ENCODE results near the gene RSU1.

The RSU1 gene

GRCh38 chr10:16822726-16823360, 5.6 kb upstream of the RSU1 start:
- no peak for DNase-seq (ENCODE audit: low read depth in 2 of 2, low spot score in 1 of 2)

- DNase-seq (ENCODE audit: low read depth in 2 of 2, low spot score in 1 of 2) = no peak
These were observed 4.8 kb upstream of the RSU1 start for GRCh38 chr10:16822027-16822426.

- DNase-seq (ENCODE audit: low read depth in 2 of 2, low spot score in 1 of 2) = no peak
These were observed 3.2 kb upstream of the RSU1 start for GRCh38 chr10:16820421-16820820.

- no peak for DNase-seq (ENCODE audit: low read depth in 2 of 2, low spot score in 1 of 2)
These were observed 2.8 kb upstream of the RSU1 start for GRCh38 chr10:16820018-16820417.

- no peak for DNase-seq (ENCODE audit: low read depth in 2 of 2, low spot score in 1 of 2)
These were observed 2.2 kb upstream of the RSU1 start for GRCh38 chr10:16819436-16819835.

GRCh38 chr10:16819026-16819425, 1.8 kb upstream of the RSU1 start:
- no peak for DNase-seq (ENCODE audit: low read depth in 2 of 2, low spot score in 1 of 2)

GRCh38 chr10:16816830-16817124, 447 bp downstream of the RSU1 start:
- no peak for DNase-seq (ENCODE audit: low read depth in 2 of 2, low spot score in 1 of 2)

GRCh38 chr10:16816171-16816570, 1.1 kb downstream of the RSU1 start:
- no peak for DNase-seq (ENCODE audit: low read depth in 2 of 2, low spot score in 1 of 2)

- no peak for DNase-seq (ENCODE audit: low read depth in 2 of 2, low spot score in 1 of 2)
These were observed 3.2 kb downstream of the RSU1 start for GRCh38 chr10:16814012-16814411.

- DNase-seq (ENCODE audit: low read depth in 2 of 2, low spot score in 1 of 2) = no peak
These were observed 4.5 kb downstream of the RSU1 start for GRCh38 chr10:16812676-16813075.

- no peak for DNase-seq (ENCODE audit: low read depth in 2 of 2, low spot score in 1 of 2)
These were observed 5.5 kb downstream of the RSU1 start for GRCh38 chr10:16811765-16812164.

- no peak for DNase-seq (ENCODE audit: low read depth in 2 of 2, low spot score in 1 of 2)
These were observed 5.9 kb downstream of the RSU1 start for GRCh38 chr10:16811292-16811691.

GRCh38 chr10:16809074-16809718, 8.0 kb downstream of the RSU1 start:
- DNase-seq (ENCODE audit: low read depth in 2 of 2, low spot score in 1 of 2) = peak in 1 of 2 donors; percentile 18

- DNase-seq (ENCODE audit: low read depth in 2 of 2, low spot score in 1 of 2) = no peak
These were observed 13.1 kb downstream of the RSU1 start for GRCh38 chr10:16804123-16804522.

- no peak for DNase-seq (ENCODE audit: low read depth in 2 of 2, low spot score in 1 of 2)
These were observed 13.8 kb downstream of the RSU1 start for GRCh38 chr10:16803464-16803863.

- no peak for DNase-seq (ENCODE audit: low read depth in 2 of 2, low spot score in 1 of 2)
These were observed 17.6 kb downstream of the RSU1 start for GRCh38 chr10:16799621-16800020.

- no peak for DNase-seq (ENCODE audit: low read depth in 2 of 2, low spot score in 1 of 2)
These were observed 18.7 kb downstream of the RSU1 start for GRCh38 chr10:16798571-16798970.

- DNase-seq (ENCODE audit: low read depth in 2 of 2, low spot score in 1 of 2) = no peak
These were observed 21.7 kb downstream of the RSU1 start for GRCh38 chr10:16795410-16796073.

GRCh38 chr10:16794005-16794404, 23.2 kb downstream of the RSU1 start:
- no peak for DNase-seq (ENCODE audit: low read depth in 2 of 2, low spot score in 1 of 2)

- DNase-seq (ENCODE audit: low read depth in 2 of 2, low spot score in 1 of 2) = no peak
These were observed 24.5 kb downstream of the RSU1 start for GRCh38 chr10:16792675-16793074.

GRCh38 chr10:16789765-16790164, 27.5 kb downstream of the RSU1 start:
- no peak for DNase-seq (ENCODE audit: low read depth in 2 of 2, low spot score in 1 of 2)

GRCh38 chr10:16789261-16789660, 28.0 kb downstream of the RSU1 start:
- no peak for DNase-seq (ENCODE audit: low read depth in 2 of 2, low spot score in 1 of 2)

- no peak for DNase-seq (ENCODE audit: low read depth in 2 of 2, low spot score in 1 of 2)
These were observed 28.4 kb downstream of the RSU1 start for GRCh38 chr10:16788778-16789177.
